HK-2 (cell line): ENCODE measurements around the gene DENND1A.

Source experiments
- DNase-seq: peaks from one replicate; pipeline ENCODE4 v3.0.0-alpha.2; 2018; ENCODE audit not compliant: unreplicated experiment

Gene DENND1A

GRCh38 chr9:123863164-123863855 is 66.6 kb downstream of the DENND1A start:
- no peak for DNase-seq

- no peak for DNase-seq
Observed at GRCh38 chr9:123861756-123862120, 68.2 kb downstream of the DENND1A start.

GRCh38 chr9:123861086-123861755 is 68.7 kb downstream of the DENND1A start:
- DNase-seq, result no peak

GRCh38 chr9:123860603-123861002 is 69.3 kb downstream of the DENND1A start:
- no peak for DNase-seq

- DNase-seq, result no peak
Observed at GRCh38 chr9:123852403-123852802, 77.5 kb downstream of the DENND1A start.

- DNase-seq, result no peak
Observed at GRCh38 chr9:123851851-123852250, 78.1 kb downstream of the DENND1A start.

GRCh38 chr9:123848447-123849085 is 81.4 kb downstream of the DENND1A start:
- no peak for DNase-seq

- no peak for DNase-seq
Observed at GRCh38 chr9:123846966-123847365, 83.0 kb downstream of the DENND1A start.

- DNase-seq, result no peak
Observed at GRCh38 chr9:123843703-123844102, 86.2 kb downstream of the DENND1A start.

- DNase-seq, result no peak
Observed at GRCh38 chr9:123835821-123836220, 94.1 kb downstream of the DENND1A start.

- no peak for DNase-seq
Observed at GRCh38 chr9:123834889-123835562, 94.9 kb downstream of the DENND1A start.

- DNase-seq, result no peak
Observed at GRCh38 chr9:123834218-123834888, 95.6 kb downstream of the DENND1A start.

- DNase-seq, result no peak
Observed at GRCh38 chr9:123832858-123833650, 96.9 kb downstream of the DENND1A start.

- no peak for DNase-seq
Observed at GRCh38 chr9:123832176-123832575, 97.8 kb downstream of the DENND1A start.

- DNase-seq, result no peak
Observed at GRCh38 chr9:123828449-123828848, 101.5 kb downstream of the DENND1A start.

- no peak for DNase-seq
Observed at GRCh38 chr9:123825342-123826060, 104.4 kb downstream of the DENND1A start.

- no peak for DNase-seq
Observed at GRCh38 chr9:123823194-123823947, 106.6 kb downstream of the DENND1A start.

GRCh38 chr9:123821619-123822018 is 108.3 kb downstream of the DENND1A start:
- no peak for DNase-seq

GRCh38 chr9:123820139-123820538 is 109.8 kb downstream of the DENND1A start:
- no peak for DNase-seq
